Cardiac septum (tissue), 1 donor: ENCODE measurements around the gene EIF2B2. TPM values are rescaled to one million over a fixed set of nuclear protein-coding genes. Genes with fewer than 3 reads are reported as not detected.

Source experiments
- DNase-seq: peaks from one replicate; pipeline ENCODE4 v3.0.0-alpha.2; 2020; ENCODE audit warnings: low spot score
- intact Hi-C: fragments of 100-400 bp; cut with DNase I; formaldehyde crosslinking; loops from one replicate; pipeline ENCODE4 v1.14.0; 2022
- total RNA-seq: library from RNA; stranded (reverse); fragmentation: NEBNext Ultra II Directional; extraction: Animal tissue kit (Norgen Biotek cat#: 25700); gene quantifications from one replicate; pipeline ENCODE4 v1.2.1, GENCODE V29; 2021
- donor health status: DM: no; HTN: no; CAD: no.

Gene EIF2B2
- total RNA-seq, 1 donor from 2014 or later: 36.4 TPM

- DNase-seq: no peak
- intact Hi-C loops: no loop called here
These were observed 22.4 kb downstream of the EIF2B2 start for GRCh38 chr14:75025082-75025481.

- intact Hi-C loops: no loop called here
- no peak for DNase-seq
These were observed 23.2 kb downstream of the EIF2B2 start for GRCh38 chr14:75025876-75026275.

GRCh38 chr14:75030147-75030546, 27.4 kb downstream of the EIF2B2 start:
- intact Hi-C loops: no loop called here
- DNase-seq: no peak

- DNase-seq: no peak
- intact Hi-C loops: no loop called here
These were observed 30.2 kb downstream of the EIF2B2 start for GRCh38 chr14:75032939-75033338.

- intact Hi-C loops: no loop called here
- no peak for DNase-seq
These were observed 37.8 kb downstream of the EIF2B2 start for GRCh38 chr14:75040507-75040906.

- intact Hi-C loops: no loop called here
These were observed 38.2 kb downstream of the EIF2B2 start for GRCh38 chr14:75040959-75041358.

GRCh38 chr14:75041613-75042012, 38.9 kb downstream of the EIF2B2 start:
- intact Hi-C loops: no loop called here
- DNase-seq: no peak

More at GRCh38 chr14:75040959-75041358, 38.2 kb downstream of the EIF2B2 start:
- no peak for DNase-seq

GRCh38 chr14:75042035-75042434, 39.3 kb downstream of the EIF2B2 start:
- no peak for DNase-seq
- intact Hi-C loops: no loop called here

- intact Hi-C loops: no loop called here
- no peak for DNase-seq
These were observed 41.6 kb downstream of the EIF2B2 start for GRCh38 chr14:75044322-75044721.

GRCh38 chr14:75044752-75045151, 42.0 kb downstream of the EIF2B2 start:
- intact Hi-C loops: no loop called here
- no peak for DNase-seq

GRCh38 chr14:75046275-75046674, 43.6 kb downstream of the EIF2B2 start:
- intact Hi-C loops: no loop called here
- no peak for DNase-seq

- DNase-seq: no peak
- intact Hi-C loops: no loop called here
These were observed 44.2 kb downstream of the EIF2B2 start for GRCh38 chr14:75046899-75047298.

- intact Hi-C loops: no loop called here
- no peak for DNase-seq
These were observed 44.8 kb downstream of the EIF2B2 start for GRCh38 chr14:75047506-75047905.

GRCh38 chr14:75048101-75048500, 45.4 kb downstream of the EIF2B2 start:
- intact Hi-C loops: no loop called here
- no peak for DNase-seq

- no peak for DNase-seq
- intact Hi-C loops: no loop called here
These were observed 46.4 kb downstream of the EIF2B2 start for GRCh38 chr14:75049136-75049535.

GRCh38 chr14:75049731-75050201, 47.0 kb downstream of the EIF2B2 start:
- intact Hi-C loops: no loop called here
- DNase-seq: no peak

- peak; percentile 89 for DNase-seq
- intact Hi-C loops: no loop called here
These were observed 48.3 kb downstream of the EIF2B2 start, which contains the start of gene MLH3 for GRCh38 chr14:75050852-75051555. Gene MLH3, minus strand, starts transcription at chr14:75051467. Its CDS starts 1,812 bp downstream, at chr14:75049655.

- intact Hi-C loops: no loop called here
- DNase-seq: no peak
These were observed 48.8 kb downstream of the EIF2B2 start for GRCh38 chr14:75051556-75051899.

GRCh38 chr14:75053396-75054291, 50.9 kb downstream of the EIF2B2 start:
- intact Hi-C loops: no loop called here
- DNase-seq: no peak

- intact Hi-C loops: no loop called here
- DNase-seq: no peak
These were observed 51.7 kb downstream of the EIF2B2 start for GRCh38 chr14:75054421-75054820.

GRCh38 chr14:75059642-75060041, 56.9 kb downstream of the EIF2B2 start:
- DNase-seq: no peak
- intact Hi-C loops: no loop called here
